SK-N-SH (cell line): ENCODE data around the gene ATXN10. TPM values are rescaled to one million over a fixed set of nuclear protein-coding genes. Genes with fewer than 3 reads are reported as not detected.

Source experiments
- CTCF ChIA-PET: fragments of 300-600, 350-600 bp; formaldehyde crosslinking; extraction: SDS; loops from one replicate; lab custom pipeline; 2021; lab: Yijun Ruan, JAX
- POLR2A ChIA-PET: fragments of 350-600 bp; sonication (Branson Sonifier 250); formaldehyde crosslinking; extraction: SDS; loops from one replicate; lab custom pipeline; 2020; ENCODE audit warnings: antibody characterized with exemption, inconsistent platforms; lab: Yijun Ruan, JAX
- DNase-seq: peaks from one replicate; pipeline ENCODE4 v3.0.0; 2012
- H2AFZ ChIP-seq: fragments of 200-600 bp; sonication (generic); 2 replicates; pipeline ENCODE4 v1.8.1; 2016; ENCODE audit warnings: antibody characterized with exemption, mild to moderate bottlenecking, low read depth
- H3F3A ChIP-seq: fragments of 200-600 bp; sonication (generic); replicated peaks from 2 replicates; pipeline ENCODE3; 2016; ENCODE audit warnings: antibody characterized with exemption, mild to moderate bottlenecking; ENCODE audit not compliant: insufficient read depth
- H3K27ac ChIP-seq, 2 experiments: fragments of 200-500 bp in 1 of 2; fragments of 200-600 bp in 1 of 2; sonication (Bioruptor generic) in 1 of 2; sonication (generic), shearing (Covaris generic) in 1 of 2; 2 replicates each; pipeline versions ENCODE4 v1.5.1 to v1.6.1; 2014 to 2016; ENCODE audit warnings: low read depth in 2 of 2, inconsistent platforms in 1 of 2, low read length in 1 of 2, mild to moderate bottlenecking in 1 of 2, mixed read lengths in 1 of 2
- H3K27me3 ChIP-seq: fragments of 200-600 bp; sonication (generic), shearing (Covaris generic); 2 replicates; pipeline ENCODE4 v1.6.1; 2016; ENCODE audit warnings: mixed run types; ENCODE audit not compliant: insufficient read depth
- H3K36me3 ChIP-seq, 2 experiments: fragments of 200-500 bp in 1 of 2; fragments of 200-600 bp in 1 of 2; sonication (Bioruptor generic) in 1 of 2; sonication (generic) in 1 of 2; replicated peaks in 1 of 2; 2 replicates each; pipeline versions ENCODE3 to v1.5.1; 2014 to 2016; ENCODE audit warnings: low read length in 1 of 2, mild to moderate bottlenecking in 1 of 2; ENCODE audit not compliant: insufficient read depth in 2 of 2, control insufficient read depth in 1 of 2
- H3K4me1 ChIP-seq, 2 experiments: fragments of 200-500 bp in 1 of 2; fragments of 200-600 bp in 1 of 2; sonication (Bioruptor generic) in 1 of 2; sonication (generic), shearing (Covaris generic) in 1 of 2; 2 replicates each; pipeline versions ENCODE4 v1.5.1 to v1.6.1; 2014 to 2016; ENCODE audit warnings: low read depth in 1 of 2, low read length in 1 of 2, mixed run types in 1 of 2; ENCODE audit not compliant: insufficient read depth in 2 of 2, control insufficient read depth in 1 of 2
- H3K4me2 ChIP-seq: fragments of 200-600 bp; sonication (generic), shearing (Covaris generic); 2 replicates; pipeline ENCODE4 v1.6.1; 2017; ENCODE audit warnings: mixed run types
- H3K4me3 ChIP-seq, 2 experiments: fragments of 200-500 bp in 1 of 2; fragments of 200-600 bp in 1 of 2; sonication (Bioruptor generic) in 1 of 2; sonication (generic), shearing (Covaris generic) in 1 of 2; 2 replicates each; pipeline versions ENCODE4 v1.5.1 to v1.8.1; 2014 to 2016; ENCODE audit warnings: low read depth in 2 of 2, inconsistent platforms in 1 of 2, low read length in 1 of 2, mild to moderate bottlenecking in 1 of 2, mixed read lengths in 1 of 2, moderate library complexity in 1 of 2
- H3K79me2 ChIP-seq: fragments of 200-600 bp; sonication (generic); 2 replicates; pipeline ENCODE4 v1.8.1; 2017; ENCODE audit warnings: mild to moderate bottlenecking; ENCODE audit not compliant: insufficient read depth
- H3K9ac ChIP-seq: fragments of 200-600 bp; sonication (generic); 2 replicates; pipeline ENCODE4 v1.6.1; 2017; ENCODE audit warnings: mixed run types
- H3K9me2 ChIP-seq: fragments of 200-600 bp; sonication (generic); 2 replicates; pipeline ENCODE4 v1.6.1; 2017; ENCODE audit warnings: mixed run types
- H3K9me3 ChIP-seq: fragments of 200-600 bp; sonication (generic); 2 replicates; pipeline ENCODE4 v1.6.1; 2017; ENCODE audit warnings: mixed run types, mild to moderate bottlenecking, moderate library complexity
- H4K20me1 ChIP-seq: fragments of 200-600 bp; sonication (generic); 2 replicates; pipeline ENCODE4 v1.6.1; 2017; ENCODE audit warnings: mild to moderate bottlenecking, mixed run types; ENCODE audit not compliant: insufficient read depth
- CHD2 ChIP-seq: fragments of 150-350 bp; IDR thresholded peaks from 2 replicates; pipeline ENCODE4 v1.6.1; 2018; ENCODE audit warnings: low read length; ENCODE audit not compliant: partially characterized antibody
- EP300 ChIP-seq, 2 experiments: IDR thresholded peaks; 2 replicates each; pipeline versions ENCODE4 v1.4.0 to v1.6.1; 2012; ENCODE audit warnings: borderline replicate concordance in 1 of 2, low read depth in 1 of 2, low read length in 1 of 2
- FOSL2 ChIP-seq: IDR thresholded peaks from 2 replicates; pipeline ENCODE4 v1.4.0; 2012; ENCODE audit warnings: low read depth, mild to moderate bottlenecking, moderate library complexity, borderline replicate concordance
- FOXM1 ChIP-seq: IDR thresholded peaks from 2 replicates; pipeline ENCODE4 v1.4.0; 2012; ENCODE audit warnings: low read depth, mild to moderate bottlenecking
- GABPA ChIP-seq: IDR thresholded peaks from 2 replicates; pipeline ENCODE4 v1.4.0; 2012; ENCODE audit warnings: low read depth, mild to moderate bottlenecking
- GATA2 ChIP-seq: sonication (generic); formaldehyde crosslinking; IDR thresholded peaks from 2 replicates; pipeline ENCODE4 v1.5.0; 2020; ENCODE audit warnings: mild to moderate bottlenecking, missing genetic modification reagents
- JUND ChIP-seq: IDR thresholded peaks from 2 replicates; pipeline ENCODE4 v1.4.0; 2012
- MXI1 ChIP-seq: IDR thresholded peaks from 2 replicates; pipeline ENCODE4 v1.6.1; 2012; ENCODE audit warnings: mild to moderate bottlenecking, low read depth, low read length, improper control_type of control experiment
- NRF1 ChIP-seq: IDR thresholded peaks from 2 replicates; pipeline ENCODE4 v1.6.1; 2012; ENCODE audit warnings: low read depth, mild to moderate bottlenecking, low read length
- RXRA ChIP-seq: IDR thresholded peaks from 2 replicates; pipeline ENCODE4 v1.4.0; 2012; ENCODE audit warnings: low read depth, mild to moderate bottlenecking, borderline replicate concordance
- TCF12 ChIP-seq: IDR thresholded peaks from 2 replicates; pipeline ENCODE4 v1.4.0; 2012
- WGBS: methylation state at CpG from one replicate; pipeline ENCODE4 v1.1.6; 2017; ENCODE audit warnings: low lambda C conversion rate; 5-methylcytosine and 5-hydroxymethylcytosine counted together
- polyA plus RNA-seq, 3 experiments: library from polyadenylated mRNA; depleted of rRNA; stranded (reverse); fragments of >200 nt; gene quantifications; 2 replicates each; pipeline ENCODE4 v1.2.3, GENCODE V29; 2012
- TF ChIP-seq, protein P1 (sequence below): IDR thresholded peaks from 2 replicates; pipeline ENCODE4 v1.4.0; 2012; ENCODE audit warnings: low read depth, borderline replicate concordance
- TF ChIP-seq, protein P2 (sequence below): fragments of 150-350 bp; IDR thresholded peaks from 2 replicates; pipeline ENCODE4 v1.6.1; 2017; ENCODE audit warnings: antibody characterized with exemption, low read length, low read depth, borderline replicate concordance
- TF ChIP-seq, protein P3 (sequence below): fragments of 200-600 bp; sonication (generic); IDR thresholded peaks from 2 replicates; pipeline ENCODE4 v1.6.1; 2017; ENCODE audit warnings: antibody characterized with exemption, mild to moderate bottlenecking, moderate library complexity
- TF ChIP-seq, protein P4 (sequence below): fragments of 150-350 bp; IDR thresholded peaks from 2 replicates; pipeline ENCODE4 v1.6.1; 2016; ENCODE audit warnings: mild to moderate bottlenecking, low read depth, low read length

ATXN10 gene
- polyA plus RNA-seq, 1 of the 3 experiments (the other 2 are of a cell fraction) = 202 TPM

DNA sequence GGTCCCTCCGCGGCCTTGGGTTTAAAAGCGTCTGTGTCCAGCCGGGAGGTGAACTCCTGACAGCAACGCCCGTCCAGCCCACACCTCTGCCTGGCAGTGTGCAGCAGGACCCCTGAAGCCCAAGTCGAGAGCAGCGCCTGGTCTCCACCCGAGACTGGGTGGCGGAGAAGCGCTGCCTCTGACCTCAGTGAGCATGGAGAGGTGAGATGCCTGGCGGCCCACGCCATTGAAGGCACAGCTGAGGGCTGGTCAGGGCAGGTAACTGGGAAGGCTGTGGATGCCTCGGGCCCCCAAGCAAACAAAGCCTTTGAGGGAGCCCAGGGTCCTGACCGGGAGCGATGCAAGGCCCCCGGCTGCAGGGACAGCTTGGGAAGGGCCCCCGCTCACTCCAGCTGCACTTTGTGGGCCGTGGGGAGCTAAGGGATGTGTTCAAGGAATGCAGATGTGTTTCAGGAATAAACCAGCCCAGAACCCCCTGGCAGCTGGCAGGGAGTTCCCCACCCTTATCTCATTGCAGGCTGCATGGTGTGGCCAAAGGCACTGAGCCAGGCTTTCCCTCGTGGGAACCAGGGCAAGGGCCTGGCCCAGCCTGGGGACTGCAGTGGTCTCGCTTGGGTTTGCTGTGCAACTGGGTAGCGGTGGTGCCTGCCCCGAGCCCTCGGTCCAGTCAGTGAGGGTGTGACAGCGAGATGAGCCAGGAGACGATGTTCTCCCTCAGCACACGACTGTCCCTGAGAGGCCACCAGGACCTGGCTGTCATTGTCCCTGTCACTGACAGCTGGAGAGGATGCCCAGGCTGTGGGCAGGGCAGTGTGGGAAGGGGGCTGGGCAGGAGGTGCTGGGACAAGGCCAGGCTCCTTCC, 212.8 kb downstream of the ATXN10 start:
- no peaks in the 10 kb centered on the region for H3F3A ChIP-seq
- CTCF ChIA-PET = no interaction called here
- peaks cover 0 to 24% of the 10 kb centered on the region in 2 experiments; a peak in 1 of 4 replicates for H3K4me1 ChIP-seq
- DNase-seq = peak; percentile 72
- H3K4me3 ChIP-seq = no peak overlapping the region
- no peak overlapping the region for H2AFZ ChIP-seq
- no peak overlapping the region for H3K27ac ChIP-seq
- H3K9me3 ChIP-seq = no peaks in the 10 kb centered on the region
- no peaks in the 10 kb centered on the region for H3K79me2 ChIP-seq
- H3K4me2 ChIP-seq = no peak overlapping the region
- POLR2A ChIA-PET = no interaction called here
- TF ChIP-seq GATA2 (CRISPR knock-in tag) = peak; percentile 32; the same call in 1 of the 2 replicates
- peak; percentile 64; the same call in 1 of the 2 replicates for TF ChIP-seq MXI1
- TF ChIP-seq, protein P1, sequence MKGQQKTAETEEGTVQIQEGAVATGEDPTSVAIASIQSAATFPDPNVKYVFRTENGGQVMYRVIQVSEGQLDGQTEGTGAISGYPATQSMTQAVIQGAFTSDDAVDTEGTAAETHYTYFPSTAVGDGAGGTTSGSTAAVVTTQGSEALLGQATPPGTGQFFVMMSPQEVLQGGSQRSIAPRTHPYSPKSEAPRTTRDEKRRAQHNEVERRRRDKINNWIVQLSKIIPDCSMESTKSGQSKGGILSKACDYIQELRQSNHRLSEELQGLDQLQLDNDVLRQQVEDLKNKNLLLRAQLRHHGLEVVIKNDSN = no peak
- no peaks in the 10 kb centered on the region for H3K27me3 ChIP-seq
- H3K9ac ChIP-seq = no peak overlapping the region
- H4K20me1 ChIP-seq = no peaks in the 10 kb centered on the region
- no peaks in the 10 kb centered on the region for H3K36me3 ChIP-seq
- no peaks in the 10 kb centered on the region for H3K9me2 ChIP-seq
- 79% methylated on average over 15 of the region's 27 CpGs for WGBS

DNA sequence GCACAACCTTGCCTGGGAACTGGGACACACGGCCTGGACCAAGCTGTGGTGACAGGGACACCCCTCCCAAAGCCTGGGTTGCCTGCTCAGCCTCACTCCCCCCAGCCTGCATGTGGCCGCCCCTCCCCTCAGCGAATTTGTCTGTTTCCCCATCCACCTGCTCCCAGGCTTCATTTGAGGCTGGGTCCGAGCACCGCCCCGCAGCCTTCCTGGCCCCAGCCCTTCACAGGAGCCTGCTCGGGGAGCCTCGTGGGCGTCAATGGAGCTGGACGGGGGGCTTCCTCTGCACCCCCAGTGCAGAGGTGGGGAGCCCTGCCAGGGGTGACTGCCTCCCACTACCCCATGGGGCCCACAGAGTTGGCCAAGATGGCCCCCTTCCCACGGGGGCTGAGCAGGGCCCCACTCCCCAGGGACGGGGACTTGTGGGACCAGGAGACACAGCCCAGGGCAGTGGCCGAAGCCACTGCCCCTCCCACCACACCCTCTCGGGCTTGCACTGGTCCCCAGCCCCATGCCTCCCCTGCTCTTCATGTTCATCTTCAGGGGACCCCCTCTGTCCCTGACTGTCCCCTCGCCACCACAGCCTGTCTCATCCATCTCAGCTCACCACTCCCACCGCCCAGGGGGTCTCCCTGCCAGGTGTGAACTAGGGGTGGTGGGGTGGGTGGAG, 213.7 kb downstream of the ATXN10 start:
- no peaks in the 10 kb centered on the region for H3K27me3 ChIP-seq
- no peak overlapping the region for H2AFZ ChIP-seq
- H3K36me3 ChIP-seq = no peaks in the 10 kb centered on the region
- DNase-seq = no peak
- TF ChIP-seq, protein P2, sequence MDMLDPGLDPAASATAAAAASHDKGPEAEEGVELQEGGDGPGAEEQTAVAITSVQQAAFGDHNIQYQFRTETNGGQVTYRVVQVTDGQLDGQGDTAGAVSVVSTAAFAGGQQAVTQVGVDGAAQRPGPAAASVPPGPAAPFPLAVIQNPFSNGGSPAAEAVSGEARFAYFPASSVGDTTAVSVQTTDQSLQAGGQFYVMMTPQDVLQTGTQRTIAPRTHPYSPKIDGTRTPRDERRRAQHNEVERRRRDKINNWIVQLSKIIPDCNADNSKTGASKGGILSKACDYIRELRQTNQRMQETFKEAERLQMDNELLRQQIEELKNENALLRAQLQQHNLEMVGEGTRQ = no peak
- TF ChIP-seq NRF1 = no peak
- TF ChIP-seq, protein P3, sequence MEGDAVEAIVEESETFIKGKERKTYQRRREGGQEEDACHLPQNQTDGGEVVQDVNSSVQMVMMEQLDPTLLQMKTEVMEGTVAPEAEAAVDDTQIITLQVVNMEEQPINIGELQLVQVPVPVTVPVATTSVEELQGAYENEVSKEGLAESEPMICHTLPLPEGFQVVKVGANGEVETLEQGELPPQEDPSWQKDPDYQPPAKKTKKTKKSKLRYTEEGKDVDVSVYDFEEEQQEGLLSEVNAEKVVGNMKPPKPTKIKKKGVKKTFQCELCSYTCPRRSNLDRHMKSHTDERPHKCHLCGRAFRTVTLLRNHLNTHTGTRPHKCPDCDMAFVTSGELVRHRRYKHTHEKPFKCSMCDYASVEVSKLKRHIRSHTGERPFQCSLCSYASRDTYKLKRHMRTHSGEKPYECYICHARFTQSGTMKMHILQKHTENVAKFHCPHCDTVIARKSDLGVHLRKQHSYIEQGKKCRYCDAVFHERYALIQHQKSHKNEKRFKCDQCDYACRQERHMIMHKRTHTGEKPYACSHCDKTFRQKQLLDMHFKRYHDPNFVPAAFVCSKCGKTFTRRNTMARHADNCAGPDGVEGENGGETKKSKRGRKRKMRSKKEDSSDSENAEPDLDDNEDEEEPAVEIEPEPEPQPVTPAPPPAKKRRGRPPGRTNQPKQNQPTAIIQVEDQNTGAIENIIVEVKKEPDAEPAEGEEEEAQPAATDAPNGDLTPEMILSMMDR = no peak
- TF ChIP-seq, protein P4, sequence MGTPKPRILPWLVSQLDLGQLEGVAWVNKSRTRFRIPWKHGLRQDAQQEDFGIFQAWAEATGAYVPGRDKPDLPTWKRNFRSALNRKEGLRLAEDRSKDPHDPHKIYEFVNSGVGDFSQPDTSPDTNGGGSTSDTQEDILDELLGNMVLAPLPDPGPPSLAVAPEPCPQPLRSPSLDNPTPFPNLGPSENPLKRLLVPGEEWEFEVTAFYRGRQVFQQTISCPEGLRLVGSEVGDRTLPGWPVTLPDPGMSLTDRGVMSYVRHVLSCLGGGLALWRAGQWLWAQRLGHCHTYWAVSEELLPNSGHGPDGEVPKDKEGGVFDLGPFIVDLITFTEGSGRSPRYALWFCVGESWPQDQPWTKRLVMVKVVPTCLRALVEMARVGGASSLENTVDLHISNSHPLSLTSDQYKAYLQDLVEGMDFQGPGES = no peak
- no peak for TF ChIP-seq FOSL2
- no peak for TF ChIP-seq JUND
- no peak for TF ChIP-seq TCF12
- TF ChIP-seq CHD2 = no peak
- TF ChIP-seq EP300 (IDR thresholded peaks at IDR 0.05; ENCODE audit: borderline replicate concordance in 1 of 2, low read depth in 1 of 2, low read length in 1 of 2) = no peak
- TF ChIP-seq GABPA = no peak
- TF ChIP-seq GATA2 (CRISPR knock-in tag) = no peak
- no peak for TF ChIP-seq RXRA
- TF ChIP-seq FOXM1 = no peak
- H3K9me2 ChIP-seq = no peaks in the 10 kb centered on the region
- no peak overlapping the region for H3K4me3 ChIP-seq
- peaks cover 0 to 24% of the 10 kb centered on the region in 2 experiments; a peak in 1 of 4 replicates for H3K4me1 ChIP-seq
- no peak overlapping the region for H3K9ac ChIP-seq
- CTCF ChIA-PET = no interaction called here
- H3K27ac ChIP-seq = no peak overlapping the region
- H3F3A ChIP-seq = no peaks in the 10 kb centered on the region
- no peaks in the 10 kb centered on the region for H3K9me3 ChIP-seq
- WGBS = 77% methylated on average over 9 of the region's 16 CpGs
- POLR2A ChIA-PET = no interaction called here
- H3K4me2 ChIP-seq = no peak overlapping the region
- H4K20me1 ChIP-seq = no peaks in the 10 kb centered on the region
- H3K79me2 ChIP-seq = no peaks in the 10 kb centered on the region
